ENCODE measurements around the gene ZMYND19.
"Not testable (repeated sequence)": the region's sequence is repeated elsewhere in the genome, so short reads cannot be mapped to it uniquely, and the experiment has no call there.

ZMYND19 gene

GRCh38 chr9:137553654-137554053 lies 36.7 kb downstream of the ZMYND19 start:
- DNase-seq, result not testable (repeated sequence)

DNA sequence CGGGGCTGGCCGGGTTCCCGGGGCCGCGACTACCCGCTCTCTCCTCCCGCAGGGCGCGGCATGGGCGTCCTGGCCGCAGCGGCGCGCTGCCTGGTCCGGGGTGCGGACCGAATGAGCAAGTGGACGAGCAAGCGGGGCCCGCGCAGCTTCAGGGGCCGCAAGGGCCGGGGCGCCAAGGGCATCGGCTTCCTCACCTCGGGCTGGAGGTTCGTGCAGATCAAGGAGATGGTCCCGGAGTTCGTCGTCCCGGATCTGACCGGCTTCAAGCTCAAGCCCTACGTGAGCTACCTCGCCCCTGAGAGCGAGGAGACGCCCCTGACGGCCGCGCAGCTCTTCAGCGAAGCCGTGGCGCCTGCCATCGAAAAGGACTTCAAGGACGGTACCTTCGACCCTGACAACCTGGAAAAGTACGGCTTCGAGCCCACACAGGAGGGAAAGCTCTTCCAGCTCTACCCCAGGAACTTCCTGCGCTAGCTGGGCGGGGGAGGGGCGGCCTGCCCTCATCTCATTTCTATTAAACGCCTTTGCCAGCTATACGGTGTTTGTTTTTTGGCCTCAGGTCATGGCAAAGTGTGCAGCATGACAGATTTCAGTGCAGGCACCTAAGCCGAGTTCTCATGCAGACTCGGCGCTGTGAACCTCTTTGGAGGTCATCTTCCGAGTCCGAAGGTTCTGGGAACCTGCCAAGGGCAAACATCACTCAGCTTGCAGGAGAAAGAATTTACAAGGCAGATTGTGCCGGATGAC lies 38.1 kb downstream of the ZMYND19 start:
- no peak for DNase-seq

- DNase-seq, result peak; percentile 89
These were observed 38.9 kb downstream of the ZMYND19 start, which contains the start of gene MRPL41 for GRCh38 chr9:137551264-137552021. MRPL41 (plus strand) TSS chr9:137551879; CDS start chr9:137552082, 203 bp downstream.

- not testable (repeated sequence) for DNase-seq
These were observed 39.4 kb downstream of the ZMYND19 start for GRCh38 chr9:137550958-137551263.

- DNase-seq, result peak; percentile 82
These were observed 40.1 kb downstream of the ZMYND19 start, which contains the start of gene PNPLA7 for GRCh38 chr9:137550231-137550621. PNPLA7 (minus strand) TSS chr9:137550402; CDS start chr9:137550197, 205 bp downstream.

DNA sequence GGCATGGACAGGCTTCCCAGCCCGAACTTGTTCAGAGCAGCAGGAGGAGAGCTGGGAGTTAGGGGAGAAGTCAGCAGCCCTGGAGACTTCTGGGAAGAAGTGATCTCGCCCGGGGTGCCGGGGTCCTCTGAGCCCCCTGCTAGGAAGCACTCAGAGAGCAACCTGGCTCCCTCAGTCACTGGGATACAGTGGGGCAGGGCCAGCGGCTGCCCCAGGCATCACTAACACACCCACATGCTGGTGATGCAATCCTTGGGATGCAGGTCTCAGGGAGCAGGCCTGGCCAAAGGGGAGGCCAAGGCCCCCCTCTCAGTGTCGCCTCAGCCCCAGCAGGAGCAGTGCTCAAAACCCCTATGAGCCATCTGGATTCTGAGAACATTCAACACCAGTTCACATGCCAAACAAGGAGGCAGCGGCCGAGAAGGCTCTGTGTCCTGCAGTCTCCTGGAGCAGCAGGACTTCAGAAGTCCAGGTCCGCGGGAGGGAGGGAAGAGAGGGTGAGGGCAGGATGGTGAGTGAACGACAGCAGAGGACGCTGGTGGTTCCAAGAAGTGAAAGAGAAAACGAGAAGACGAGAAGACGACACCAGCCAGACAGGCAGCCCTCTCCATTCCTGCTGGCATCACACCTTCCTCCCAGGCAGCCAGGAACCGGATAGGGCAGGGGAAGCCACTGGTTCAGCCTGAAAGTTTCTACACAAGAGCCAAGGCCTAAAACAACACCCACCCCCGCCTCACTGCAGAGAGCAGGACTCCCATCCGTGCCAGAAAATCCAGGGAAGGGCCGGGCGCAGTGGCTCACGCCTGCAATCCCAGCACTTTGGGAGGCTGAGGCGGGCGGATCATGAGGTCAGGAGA lies 42.4 kb downstream of the ZMYND19 start:
- peak; percentile 29 for DNase-seq

GRCh38 chr9:137545123-137545522 lies 45.2 kb downstream of the ZMYND19 start:
- DNase-seq, result peak; percentile 16

DNA sequence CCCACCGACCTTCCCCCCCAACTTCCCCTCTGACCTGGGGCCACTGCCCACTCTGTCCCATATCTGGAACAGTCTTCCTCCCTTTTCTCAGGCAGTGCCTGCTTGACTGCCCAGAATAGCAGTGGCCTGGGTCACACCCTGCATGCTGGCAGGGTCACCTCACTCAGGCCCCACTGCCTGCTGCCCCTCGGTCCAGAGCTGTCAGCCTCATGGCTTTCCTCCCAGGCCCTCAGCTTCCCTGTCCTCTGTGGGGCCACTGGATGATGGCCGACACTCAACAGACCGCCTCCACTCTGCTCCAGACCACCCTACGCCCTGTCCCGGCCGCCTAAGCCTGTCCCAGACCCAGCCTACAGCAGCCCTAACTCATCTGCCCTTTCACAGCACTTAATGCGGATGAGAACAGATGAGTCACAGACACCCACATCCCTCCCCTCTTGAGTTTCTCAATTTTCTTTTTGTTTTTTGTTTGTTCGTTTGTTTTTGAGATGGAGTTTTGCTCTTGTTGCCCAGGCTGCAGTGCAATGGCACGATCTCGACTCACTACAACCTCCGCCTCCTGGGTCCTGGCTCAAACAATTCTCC lies 46.0 kb downstream of the ZMYND19 start:
- DNase-seq, result no peak

- DNase-seq, result peak; percentile 20
These were observed 46.9 kb downstream of the ZMYND19 start for GRCh38 chr9:137543237-137543963.

- DNase-seq, result peak; percentile 8
These were observed 47.8 kb downstream of the ZMYND19 start for GRCh38 chr9:137542486-137542885.

DNA sequence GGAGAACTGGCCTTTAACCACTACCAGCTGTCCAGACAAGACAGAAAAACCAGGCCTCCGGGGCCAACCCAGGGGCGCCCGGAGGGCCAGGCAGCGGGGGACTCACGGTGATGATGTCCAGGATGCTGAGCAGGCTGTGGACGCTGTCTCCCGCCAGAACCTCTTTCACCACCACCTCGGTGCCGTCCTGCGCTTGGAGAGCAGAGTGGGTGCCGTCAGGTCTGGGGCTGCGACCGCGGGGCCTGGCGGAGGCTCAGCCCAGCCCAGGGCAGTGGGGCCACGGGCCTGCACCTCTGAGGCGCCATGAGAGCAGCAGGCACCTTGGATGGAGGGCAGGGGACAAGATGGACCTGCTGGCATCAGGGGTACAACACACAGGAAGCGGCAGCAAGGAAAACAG lies 49.8 kb downstream of the ZMYND19 start:
- DNase-seq, result peak; percentile 18

GRCh38 chr9:137538058-137538457 lies 52.3 kb downstream of the ZMYND19 start:
- DNase-seq, result peak; percentile 26

- DNase-seq, result not testable (repeated sequence)
These were observed 53.6 kb downstream of the ZMYND19 start for GRCh38 chr9:137536594-137537131.

- DNase-seq, result no peak
These were observed 55.2 kb downstream of the ZMYND19 start for GRCh38 chr9:137535120-137535428.

DNA sequence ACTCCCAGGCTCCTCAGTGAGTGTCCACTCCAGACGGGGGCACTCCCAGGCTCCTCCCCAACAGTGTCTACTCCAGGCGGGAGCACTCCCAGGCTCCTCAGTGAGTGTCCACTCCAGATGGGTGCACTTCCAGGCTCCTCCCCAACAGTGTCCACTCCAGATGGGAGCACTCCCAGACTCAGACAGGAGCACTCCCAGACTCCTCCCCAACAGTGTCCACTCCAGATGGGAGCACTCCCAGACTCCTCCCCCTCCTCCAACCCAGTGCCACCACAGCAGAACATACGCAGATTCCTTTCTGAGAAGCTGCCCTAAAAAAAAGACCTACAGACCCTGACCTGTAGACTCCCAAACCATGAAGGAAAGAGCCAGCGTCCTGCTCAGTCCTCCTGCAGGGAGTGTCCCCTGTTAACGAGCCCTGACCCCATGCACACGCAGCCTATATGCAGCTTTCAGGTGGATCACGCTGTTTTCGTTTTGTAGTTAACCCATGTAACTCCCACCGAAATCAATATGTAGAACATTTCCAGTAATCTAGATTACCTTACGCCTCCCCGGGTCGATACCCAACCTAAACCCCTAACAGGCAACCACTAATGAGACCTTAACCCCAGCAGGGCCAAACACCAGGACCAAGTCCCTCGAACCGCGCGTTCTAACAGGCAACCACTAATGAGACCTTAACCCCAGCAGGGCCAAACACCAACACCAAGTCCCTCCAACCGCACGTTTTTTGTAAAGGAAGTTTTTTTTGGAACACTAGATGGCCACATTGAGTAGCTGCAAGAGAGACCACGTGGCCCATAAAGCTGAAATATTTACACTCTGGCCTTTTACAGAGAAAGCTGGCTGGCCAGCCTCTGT lies 55.8 kb downstream of the ZMYND19 start:
- peak; percentile 45 for DNase-seq

- peak; percentile 15 for DNase-seq
These were observed 57.3 kb downstream of the ZMYND19 start for GRCh38 chr9:137532891-137533468.

Measured in left hindlimb (tissue), 1 donor.